DND-41 (cell line): ENCODE measurements around the gene DLG2.

Experiments
- CTCF ChIP-seq: IDR thresholded peaks from 2 replicates; pipeline ENCODE4 v1.5.1; 2012; ENCODE audit warnings: borderline replicate concordance, low read length, moderate library complexity, mild to moderate bottlenecking; ENCODE audit not compliant: poor library complexity, severe bottlenecking; ENCODE audit errors: extremely low read depth
- EZH2 ChIP-seq: IDR thresholded peaks from 3 replicates; pipeline ENCODE4 v1.6.1; 2012; ENCODE audit warnings: borderline replicate concordance, low read depth, mild to moderate bottlenecking, moderate library complexity, low read length, inconsistent platforms; ENCODE audit not compliant: severe bottlenecking

GRCh38 chr11:83408946-83409345, 2218.2 kb downstream of the DLG2 start:
- TF ChIP-seq EZH2 (no peak), CTCF (no peak)
